Activated B cell treated with CpG ODN at 0.5 μM for 24 hours (primary cell): ENCODE results near the gene ANKZF1. TPM values are rescaled to one million over a fixed set of nuclear protein-coding genes. Genes with fewer than 3 reads are reported as not detected.
"Not testable (repeated sequence)": the region's sequence is repeated elsewhere in the genome, so short reads cannot be mapped to it uniquely, and the experiment has no call there.

Source experiments
- ATAC-seq: fragments of 200-7000 bp; cut with Tn5 transposase; one replicate; pipeline ENCODE4 v1.10.0; 2021; ENCODE audit warnings: low read depth, mild to moderate bottlenecking, moderate library complexity
- CTCF ChIA-PET: fragments of 350-600 bp; sonication (Branson Sonifier 250); formaldehyde crosslinking; loops from one replicate; lab custom pipeline; 2021; ENCODE audit warnings: antibody characterized with exemption; lab: Charles Lee
- POLR2A ChIA-PET: fragments of 350-600 bp; sonication (Branson Sonifier 250); formaldehyde crosslinking; loops from one replicate; lab custom pipeline; 2021; ENCODE audit warnings: antibody characterized with exemption; lab: Charles Lee
- DNase-seq: peaks from one replicate; pipeline ENCODE4 v3.0.0; 2022
- H3K27ac Mint-ChIP-seq: one replicate; pipeline ENCODE4 v1.8.0; 2020; ENCODE audit warnings: mixed read lengths
- H3K27me3 Mint-ChIP-seq: one replicate; pipeline ENCODE4 v1.8.0; 2021; ENCODE audit warnings: mixed read lengths
- H3K36me3 Mint-ChIP-seq: one replicate; pipeline ENCODE4 v1.8.0; 2021; ENCODE audit warnings: low read depth, mixed read lengths
- H3K4me1 Mint-ChIP-seq: one replicate; pipeline ENCODE4 v1.8.0; 2021; ENCODE audit warnings: mixed read lengths
- H3K4me3 Mint-ChIP-seq: one replicate; pipeline ENCODE4 v1.8.0; 2020; ENCODE audit warnings: mild to moderate bottlenecking, mixed read lengths
- H3K9me3 Mint-ChIP-seq: one replicate; pipeline ENCODE4 v1.8.0; 2020; ENCODE audit warnings: mixed read lengths
- CTCF ChIP-seq: fragments of 200-600 bp; IDR thresholded peaks from one replicate; pipeline ENCODE4 v1.8.0; 2022; ENCODE audit warnings: antibody characterized with exemption, mild to moderate bottlenecking
- intact Hi-C: fragments of 100-400 bp; cut with micrococcal nuclease; formaldehyde crosslinking; loops from one replicate; pipeline ENCODE4 v1.15.1; 2024
- total RNA-seq: library from RNA; stranded (reverse); gene quantifications from 2 replicates; pipeline ENCODE4 v1.2.3, GENCODE V29; 2022

ANKZF1 gene
- total RNA-seq, 1 donor from 2014 or later = 105 TPM

- peak within 1 kb of the TSS; percentile 82 for H3K4me3 Mint-ChIP-seq
- intact Hi-C loops = loop anchor here (1.0 to 5.0 kb wide), 8 partner anchors 8 to 685 kb away; partner anchors contain the start of genes ANKZF1, ATG9A, CHPF and CNOT9
- ChIA-PET POLR2A (interaction anchor here (0.6 to 12.0 kb wide), 26 partner anchors 8 to 962 kb away, joined by 3 to 287 read pairs (median 6); partner anchors contain the start of genes ABCB6, ANKZF1, ATG9A and CNPPD1), CTCF (interaction anchor here (1.7 to 4.4 kb wide), 4 partner anchors 8 to 41 kb away, joined by 7 to 42 read pairs (median 24); partner anchors contain the start of genes ANKZF1, ATG9A, DNAJB2 and GLB1L)
- no peak for TF ChIP-seq CTCF
- peaks cover 61% of the 10 kb centered on the region for H3K4me1 Mint-ChIP-seq
- H3K27me3 Mint-ChIP-seq = no peaks in the 10 kb centered on the region
- ATAC-seq = peak; percentile 8
- peaks cover 48% of the 10 kb centered on the region for H3K36me3 Mint-ChIP-seq
- peak; percentile 42 for DNase-seq
- H3K27ac Mint-ChIP-seq = peak within 1 kb of the TSS; percentile 98
- H3K9me3 Mint-ChIP-seq = no peaks in the 10 kb centered on the region
Measured at GRCh38 chr2:219252900-219253752, 23.5 kb downstream of the ANKZF1 start, which contains the start of gene TUBA4B. TUBA4B (plus strand) TSS chr2:219253243; CDS start chr2:219253408, 165 bp downstream.

DNA sequence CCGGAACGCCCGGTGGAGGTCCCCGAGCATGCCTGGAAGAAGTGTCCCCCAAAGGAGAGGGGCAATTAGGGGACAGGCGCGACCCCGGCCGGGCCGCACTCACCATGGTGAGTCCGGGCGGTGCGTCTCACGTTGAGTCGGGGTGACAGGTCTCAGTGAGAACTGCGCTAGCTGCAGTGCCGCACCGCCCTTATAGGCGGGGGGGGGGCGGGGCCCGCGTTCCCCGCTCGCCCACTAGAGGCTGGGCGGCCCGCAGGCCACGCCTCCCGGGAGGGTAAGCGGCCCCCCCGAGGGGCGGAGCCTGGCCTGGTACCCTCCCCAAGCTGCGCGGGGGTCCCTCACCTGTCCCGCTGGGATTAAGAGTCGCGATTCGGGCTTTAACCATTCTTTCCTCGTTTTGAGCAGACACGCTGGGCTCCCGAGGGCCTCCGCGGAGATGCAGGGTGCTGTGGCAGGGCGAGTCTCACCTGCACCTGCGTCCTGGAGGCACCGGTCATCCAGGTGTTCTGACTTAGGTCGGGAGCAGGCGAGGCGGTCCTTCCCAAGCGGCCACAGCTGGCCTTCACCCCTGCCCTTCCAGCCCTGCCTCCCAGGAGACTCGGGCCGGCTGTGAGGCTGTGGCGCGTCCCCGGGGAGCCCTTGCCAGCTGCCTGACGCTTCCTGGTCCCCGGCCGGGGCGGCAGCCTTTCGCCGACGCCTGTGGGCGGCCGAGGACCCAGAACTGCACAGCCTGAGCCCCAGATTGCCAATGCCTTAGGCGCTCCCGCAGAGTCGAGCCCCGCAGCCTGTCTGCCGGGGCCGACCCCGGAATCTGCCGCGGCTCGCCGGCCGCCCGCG is 24.4 kb downstream of the ANKZF1 start, which contains the start of gene TUBA4A:
Gene TUBA4A (minus strand): TSS at position 166 of the 837 bp plus-strand sequence. CDS start 60 bp downstream, at position 106.
- H3K9me3 Mint-ChIP-seq = no peaks in the 10 kb centered on the region

GRCh38 chr2:219254590-219255201 is 25.1 kb downstream of the ANKZF1 start:
- ChIA-PET CTCF (interaction anchor here (0.6 to 4.4 kb wide), 13 partner anchors 9 to 134 kb away, joined by 3 to 42 read pairs (median 4); partner anchors contain the start of genes ANKZF1, ATG9A, CNPPD1 and DNAJB2), POLR2A (interaction anchor here (0.6 to 12.0 kb wide), 20 partner anchors 10 to 362 kb away, joined by 3 to 287 read pairs (median 8); partner anchors contain the start of genes ABCB6, ANKZF1, ATG9A and CNPPD1)
- intact Hi-C loops = loop anchor here (1.0 to 5.0 kb wide), 5 partner anchors 25 to 288 kb away; partner anchors contain the start of genes CHPF, DNAJB2, NHEJ1 and TMEM198
- H3K36me3 Mint-ChIP-seq = peaks cover 37% of the 10 kb centered on the region
- no peak for TF ChIP-seq CTCF
- DNase-seq (peak; percentile 24), ATAC-seq (peak; percentile 35)
- no peaks in the 10 kb centered on the region for H3K9me3 Mint-ChIP-seq
- peak overlapping the region; percentile 88 for H3K27ac Mint-ChIP-seq
- no peaks in the 10 kb centered on the region for H3K27me3 Mint-ChIP-seq
- peak overlapping the region; percentile 82 for H3K4me3 Mint-ChIP-seq
- peaks cover 46% of the 10 kb centered on the region for H3K4me1 Mint-ChIP-seq

More for the DNA sequence above, 24.4 kb downstream of the ANKZF1 start, which contains the start of gene TUBA4A:
- Mint-ChIP-seq H3K27ac (peak within 1 kb of the TSS; percentile 98), H3K4me1 (peaks cover 53% of the 10 kb centered on the region), H3K4me3 (peak within 1 kb of the TSS; percentile 82), H3K27me3 (no peaks in the 10 kb centered on the region), H3K36me3 (peaks cover 42% of the 10 kb centered on the region)
- intact Hi-C loops = loop anchor here (1.0 to 5.0 kb wide), 12 partner anchors 9 to 686 kb away; partner anchors contain the start of genes ANKZF1, ATG9A, CHPF and CNOT9
- ATAC-seq (peak; percentile 69), DNase-seq (peak; percentile 90)
- CTCF ChIA-PET = interaction anchor here (1.1 to 4.4 kb wide), 9 partner anchors 8 to 135 kb away, joined by 3 to 42 read pairs (median 7); partner anchors contain the start of genes ANKZF1, ATG9A, CNPPD1 and DNAJB2
- POLR2A ChIA-PET = interaction anchor here (0.6 to 12.0 kb wide), 22 partner anchors 8 to 362 kb away, joined by 3 to 287 read pairs (median 7); partner anchors contain the start of genes ABCB6, ANKZF1, ATG9A and CNPPD1
- TF ChIP-seq CTCF = no peak

- ATAC-seq, H3K36me3 Mint-ChIP-seq, H3K27ac Mint-ChIP-seq, H3K27me3 Mint-ChIP-seq, H3K4me3 Mint-ChIP-seq, H3K9me3 Mint-ChIP-seq, intact Hi-C loops, DNase-seq: not testable (repeated sequence)
- ChIA-PET CTCF (interaction anchor here (1.2 kb wide), 1 partner anchor 18 kb away, joined by 9 read pairs; no protein-coding TSS in a partner anchor), POLR2A (interaction anchor here (0.9 kb wide), 2 partner anchors 10 to 53 kb away, joined by 4 to 5 read pairs; partner anchors contain the start of gene ZFAND2B)
- H3K4me1 Mint-ChIP-seq = peaks cover 13% of the 10 kb centered on the region
Measured at GRCh38 chr2:219258942-219259341, 29.3 kb downstream of the ANKZF1 start.
